Activated CD4-positive, alpha-beta T cell treated with anti-CD3 and anti-CD28 coated beads, Interleukin-2, amount 50 U/mL, for 24 hours (primary cell): ENCODE measurements around the gene ARSK.
A peak's percentile ranks its signal among the peaks of the same experiment; 100 is the strongest.

Experiments
- DNase-seq, 2 donors: peaks; one replicate each; pipeline ENCODE4 v3.0.0-alpha.2; 2020; ENCODE audit warnings: low read depth in 1 of 2, low spot score in 1 of 2

The ARSK gene

DNA sequence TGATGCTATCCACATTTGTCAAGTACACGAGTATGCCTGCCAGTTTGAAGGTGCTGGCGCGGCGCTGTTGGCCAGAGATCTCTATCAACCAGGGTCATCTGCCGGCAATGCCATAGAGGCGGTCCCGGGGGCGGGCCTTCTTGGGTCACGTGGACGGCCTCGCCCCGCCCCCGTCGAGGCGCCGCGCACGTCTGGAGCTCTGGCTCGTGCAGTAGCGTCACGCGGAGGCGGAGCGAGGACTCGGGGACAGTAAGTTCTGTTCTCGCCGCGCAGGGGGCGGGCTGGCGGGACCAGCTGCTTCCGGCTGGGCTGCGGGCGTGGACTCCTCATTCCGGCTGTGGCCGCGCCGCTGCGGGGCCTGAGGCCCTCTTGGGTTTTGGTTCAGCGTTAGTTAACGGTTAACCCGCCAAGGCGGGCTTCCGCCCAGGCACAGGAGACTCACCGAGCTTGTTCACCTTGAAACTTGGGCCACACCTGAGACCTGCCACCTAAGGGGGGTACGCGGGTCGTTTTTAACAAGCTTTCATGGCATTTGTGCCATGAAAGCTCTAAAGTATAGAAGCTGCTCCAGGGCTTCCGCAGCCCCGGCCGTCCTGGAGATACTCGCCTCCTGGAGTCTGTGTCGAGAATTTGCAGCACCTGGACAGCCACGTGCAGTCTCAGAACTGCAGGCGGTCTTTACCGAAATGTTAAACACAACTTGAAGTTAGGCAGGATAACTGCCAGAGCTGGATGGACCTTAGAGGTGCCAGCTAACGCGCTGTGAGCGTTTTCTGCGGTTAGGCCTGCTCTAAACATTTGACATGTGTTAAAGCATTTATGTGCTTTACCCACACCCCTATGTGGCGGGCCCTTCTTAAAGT, 91.9 kb downstream of the ARSK start, which contains the start of gene RFESD:
Gene RFESD (plus strand): TSS at position 209 of the 863 bp plus-strand sequence. CDS start 5,495 bp downstream, outside the sequence.
- DNase-seq, result peak; percentile 87 to 92

DNA sequence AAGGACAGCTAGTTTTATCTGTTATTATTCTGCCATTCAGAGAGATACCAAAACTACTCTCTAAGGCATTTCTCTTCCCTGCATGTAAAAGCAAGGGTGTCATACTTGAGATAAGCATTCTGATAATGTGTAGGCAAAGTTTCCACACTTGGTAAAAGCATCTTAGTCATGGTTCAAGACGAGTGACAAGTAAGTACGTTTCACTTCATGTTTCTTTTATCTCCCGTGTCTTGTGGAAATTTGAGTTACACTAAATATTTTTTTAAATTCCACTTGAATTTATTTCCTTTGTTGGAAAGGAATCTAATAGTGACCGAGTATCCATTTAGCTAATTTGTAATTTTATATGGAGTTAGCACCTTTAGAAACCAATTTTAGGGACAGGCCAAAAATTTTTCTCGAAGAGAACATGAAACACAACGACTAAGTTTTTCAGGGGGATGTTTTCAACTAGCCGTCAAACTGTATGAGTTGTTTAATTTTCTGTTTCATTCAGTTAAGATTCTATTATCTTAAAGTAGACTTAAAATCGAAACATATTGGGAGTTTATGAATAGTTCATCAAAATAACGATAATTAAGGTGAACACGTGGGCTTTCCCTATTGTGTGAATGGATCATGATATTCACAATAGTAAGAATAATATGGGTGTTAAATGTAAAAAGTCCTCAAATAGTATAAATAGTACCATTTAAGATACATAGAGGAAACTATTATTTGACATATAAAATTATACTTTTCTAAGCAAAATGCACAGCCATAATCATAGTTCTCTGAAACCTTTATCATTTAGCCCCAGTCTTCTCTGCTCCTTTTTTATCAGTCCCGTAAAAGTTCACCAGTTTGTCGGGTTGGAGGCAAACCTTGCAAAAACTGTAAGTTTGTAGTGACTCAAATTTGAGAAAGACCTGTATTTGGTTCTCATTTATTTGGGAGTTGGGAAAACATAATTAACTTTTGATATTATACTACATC, 93.3 kb downstream of the ARSK start:
- DNase-seq, result peak in 1 of 2 donors; percentile 25

DNA sequence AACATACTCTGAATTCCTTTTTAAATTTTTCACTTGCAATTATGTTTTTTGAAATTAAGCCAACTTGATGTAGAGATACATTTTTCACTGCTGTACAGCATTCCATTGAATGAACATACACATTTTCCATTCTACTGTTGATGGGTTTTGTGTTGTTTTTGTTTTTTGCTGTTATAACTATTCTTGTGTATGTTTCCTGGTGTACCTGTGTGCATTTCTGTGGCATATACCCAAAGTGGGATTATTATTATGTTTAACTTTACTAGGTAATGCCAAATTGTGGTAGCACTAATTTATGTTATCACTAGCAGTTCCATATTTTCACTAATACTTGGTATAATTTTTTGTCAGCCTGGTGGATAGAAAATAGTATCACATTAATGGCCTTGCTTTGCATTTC, 94.4 kb downstream of the ARSK start:
- no peak for DNase-seq

DNA sequence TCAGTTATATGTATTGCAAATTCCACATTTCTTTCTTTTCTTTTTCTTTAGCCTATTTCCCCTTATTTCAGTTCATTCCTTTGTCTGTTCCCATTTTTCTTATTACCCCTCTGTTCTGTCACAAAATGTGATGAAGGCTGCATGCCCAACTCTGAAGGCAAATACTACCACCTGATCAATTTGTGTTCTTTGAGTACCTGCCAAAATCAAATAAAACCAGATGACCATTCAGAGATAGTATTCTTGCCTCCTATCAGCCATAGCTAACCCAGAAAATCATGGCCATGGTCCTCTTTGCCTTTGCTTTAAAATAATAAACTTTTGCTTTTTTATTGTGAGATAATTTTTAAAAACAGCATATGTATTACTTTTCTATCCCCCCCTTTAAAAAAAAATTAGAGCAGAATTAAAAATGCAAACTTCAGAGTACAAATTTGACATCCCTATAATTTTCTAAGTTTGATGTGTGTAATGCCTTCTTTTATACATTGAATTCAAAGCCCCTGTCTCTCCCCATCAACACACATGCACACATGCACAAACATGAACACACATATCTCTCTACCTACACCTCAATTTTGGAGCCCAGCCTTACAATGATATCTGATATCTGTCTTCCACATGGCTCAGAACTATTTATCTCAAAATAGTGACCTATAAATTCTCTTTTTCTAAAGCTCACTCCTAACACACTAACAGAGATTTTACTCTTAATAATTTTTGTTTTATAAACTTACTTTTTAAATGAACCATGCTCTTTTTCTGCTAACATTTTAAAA, 95.1 kb downstream of the ARSK start:
- no peak for DNase-seq

DNA sequence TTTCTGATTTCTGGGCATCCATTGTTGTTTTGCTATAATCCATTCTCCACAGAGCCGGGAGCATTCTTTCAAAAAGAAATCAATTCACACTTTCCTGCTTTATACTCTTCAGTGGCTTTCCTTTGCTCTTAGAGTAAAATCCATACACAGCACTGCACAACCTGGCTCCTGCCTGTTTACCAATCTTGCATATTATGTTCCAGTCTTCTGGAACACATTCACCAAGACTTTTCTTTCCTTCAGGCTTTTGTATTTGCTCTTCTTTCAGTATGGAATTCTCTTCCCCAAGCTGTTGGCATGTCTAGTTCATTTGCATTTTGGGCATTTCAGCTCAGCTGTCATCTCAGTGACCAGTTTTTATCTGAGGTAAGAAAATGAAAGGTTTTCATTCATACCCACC, 97.9 kb downstream of the ARSK start:
- DNase-seq, result no peak

DNA sequence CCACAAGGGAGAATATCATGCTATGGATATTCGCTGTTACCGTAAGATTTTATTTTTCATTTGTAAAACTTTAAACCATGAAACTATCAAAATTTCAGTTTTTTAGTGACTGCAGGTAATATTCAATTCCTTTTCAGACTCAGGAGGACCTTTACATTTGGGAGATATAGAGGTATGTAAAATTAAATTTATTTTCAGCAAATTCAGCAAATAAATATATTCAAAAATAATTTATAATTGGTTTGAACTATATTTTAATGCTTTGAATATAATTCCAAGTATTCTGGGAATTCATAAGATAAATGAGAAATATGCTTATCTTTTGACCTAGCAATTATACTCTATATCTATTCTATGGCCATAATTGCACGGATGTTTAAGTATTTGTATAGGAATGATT, 99.3 kb downstream of the ARSK start:
- no peak for DNase-seq
